GM23338 (cell line): Measurements from ENCODE around the gene FGD4. TPM values are rescaled to one million over a fixed set of nuclear protein-coding genes. Genes with fewer than 3 reads are reported as not detected.

ENCODE experiments used
- ATAC-seq: fragments of 200-7000 bp; cut with Tn5 transposase; 3 replicates; pipeline ENCODE4 v1.9.1; 2020
- DNase-seq: peaks from one replicate; pipeline ENCODE4 v3.0.0-alpha.2; 2015; ENCODE audit warnings: low spot score
- H2AFZ ChIP-seq: fragments of 200-600 bp; sonication (generic); 2 replicates; pipeline ENCODE4 v1.8.0; 2016; ENCODE audit warnings: antibody characterized with exemption, mild to moderate bottlenecking, moderate library complexity
- H3F3A ChIP-seq: fragments of 200-600 bp; sonication (generic); replicated peaks from 2 replicates; pipeline ENCODE4 v1.8.0; 2017; ENCODE audit warnings: antibody characterized with exemption, mixed run types, low read depth
- H3K27ac ChIP-seq: fragments of 200-600 bp; sonication (generic); 2 replicates; pipeline ENCODE4 v1.6.1; 2016; ENCODE audit warnings: low read depth
- H3K27me3 ChIP-seq: fragments of 200-600 bp; sonication (generic); 2 replicates; pipeline ENCODE4 v1.8.0; 2016; ENCODE audit warnings: mild to moderate bottlenecking, mixed run types, moderate library complexity; ENCODE audit not compliant: insufficient read depth
- H3K36me3 ChIP-seq: fragments of 200-600 bp; sonication (generic); 2 replicates; pipeline ENCODE4 v1.8.0; 2016; ENCODE audit warnings: mild to moderate bottlenecking; ENCODE audit not compliant: insufficient read depth
- H3K4me1 ChIP-seq: fragments of 200-600 bp; sonication (generic); 2 replicates; pipeline ENCODE4 v1.8.0; 2016; ENCODE audit warnings: mild to moderate bottlenecking, moderate library complexity; ENCODE audit not compliant: insufficient read depth
- H3K4me2 ChIP-seq: fragments of 200-600 bp; sonication (generic); 2 replicates; pipeline ENCODE4 v1.7.1; 2017; ENCODE audit warnings: mixed run types
- H3K4me3 ChIP-seq: fragments of 200-600 bp; sonication (generic); 2 replicates; pipeline ENCODE4 v1.6.1; 2016; ENCODE audit warnings: mixed run types
- H3K79me2 ChIP-seq: fragments of 200-600 bp; sonication (generic); replicated peaks from 2 replicates; pipeline ENCODE4 v1.8.0; 2017; ENCODE audit warnings: mild to moderate bottlenecking; ENCODE audit not compliant: insufficient read depth
- H3K9me2 ChIP-seq: fragments of 200-600 bp; sonication (generic); 2 replicates; pipeline ENCODE4 v1.8.0; 2017; ENCODE audit not compliant: insufficient read depth
- H4K20me1 ChIP-seq: fragments of 200-600 bp; sonication (generic); replicated peaks from 2 replicates; pipeline ENCODE4 v1.8.0; 2017; ENCODE audit warnings: mild to moderate bottlenecking; ENCODE audit not compliant: insufficient read depth
- H3K27ac Mint-ChIP-seq: 2 replicates; pipeline ENCODE4 v1.8.0; 2020; ENCODE audit warnings: inconsistent platforms, mild to moderate bottlenecking, moderate library complexity, mixed read lengths
- H3K27me3 Mint-ChIP-seq: 3 replicates; pipeline ENCODE4 v1.8.0; 2022; ENCODE audit warnings: low read depth, mild to moderate bottlenecking, moderate library complexity, mixed read lengths, inconsistent platforms; ENCODE audit not compliant: insufficient read depth, poor library complexity
- H3K36me3 Mint-ChIP-seq: 3 replicates; pipeline ENCODE4 v1.8.0; 2021; ENCODE audit warnings: low read depth, mild to moderate bottlenecking, inconsistent platforms, moderate library complexity, mixed read lengths
- H3K4me1 Mint-ChIP-seq: 3 replicates; pipeline ENCODE4 v1.8.0; 2020; ENCODE audit warnings: mild to moderate bottlenecking, inconsistent platforms, mixed read lengths
- H3K4me3 Mint-ChIP-seq: 3 replicates; pipeline ENCODE4 v1.8.0; 2021; ENCODE audit warnings: moderate library complexity, mild to moderate bottlenecking, inconsistent platforms, mixed read lengths
- H3K9me3 Mint-ChIP-seq: 3 replicates; pipeline ENCODE4 v1.8.0; 2020; ENCODE audit warnings: moderate library complexity, mild to moderate bottlenecking, inconsistent platforms, mixed read lengths
- CREB1 ChIP-seq: fragments of 250-450 bp; sonication (Bioruptor Pico); IDR thresholded peaks from 2 replicates; pipeline ENCODE4 v1.5.0; 2020; ENCODE audit warnings: low read depth, mild to moderate bottlenecking, moderate library complexity
- CTCF ChIP-seq, 2 experiments: fragments of 200-600 bp in 1 of 2; sonication (generic) in 1 of 2; conservative IDR thresholded peaks; 2 replicates each; pipeline versions ENCODE4 v1.5.1 to v1.6.1; 2016 to 2017; ENCODE audit warnings: antibody characterized with exemption in 2 of 2, low read depth in 2 of 2, mild to moderate bottlenecking in 2 of 2, moderate library complexity in 1 of 2
- ETS1 ChIP-seq: IDR thresholded peaks from 2 replicates; pipeline ENCODE4 v1.6.1; 2016; ENCODE audit warnings: antibody characterized with exemption
- EZH2 ChIP-seq: fragments of 200-600 bp; sonication (generic); IDR thresholded peaks from one replicate; pipeline ENCODE4 v1.8.0; 2017; ENCODE audit warnings: antibody characterized with exemption, mild to moderate bottlenecking, low read depth; ENCODE audit not compliant: unreplicated experiment
- EZH2phosphoT487 ChIP-seq: fragments of 200-600 bp; sonication (generic); IDR thresholded peaks from one replicate; pipeline ENCODE4 v1.8.1; 2018; ENCODE audit warnings: antibody characterized with exemption; ENCODE audit not compliant: unreplicated experiment
- NANOG ChIP-seq: IDR thresholded peaks from 2 replicates; pipeline ENCODE4 v1.6.1; 2016; ENCODE audit warnings: antibody characterized with exemption, borderline replicate concordance
- POLR2AphosphoS5 ChIP-seq: IDR thresholded peaks from 2 replicates; pipeline ENCODE4 v1.6.1; 2016; ENCODE audit warnings: antibody characterized with exemption, low read depth
- REST ChIP-seq: IDR thresholded peaks from one replicate; pipeline ENCODE4 v1.6.1; 2018; ENCODE audit warnings: antibody characterized with exemption; ENCODE audit not compliant: unreplicated experiment
- STAT1 ChIP-seq: IDR thresholded peaks from one replicate; pipeline ENCODE4 v1.6.1; 2016; ENCODE audit warnings: antibody characterized with exemption; ENCODE audit not compliant: unreplicated experiment
- ZNF114 ChIP-seq: fragments of 250-450 bp; sonication (Bioruptor Pico); IDR thresholded peaks from 2 replicates; pipeline ENCODE4 v1.5.0; 2020; ENCODE audit warnings: mild to moderate bottlenecking, moderate library complexity
- ZNF331 ChIP-seq: fragments of 250-450 bp; sonication (Bioruptor Pico); IDR thresholded peaks from 2 replicates; pipeline ENCODE4 v1.5.0; 2020; ENCODE audit warnings: low read depth, mild to moderate bottlenecking, moderate library complexity
- ZNF462 ChIP-seq: fragments of 250-450 bp; sonication (Bioruptor Pico); IDR thresholded peaks from 2 replicates; pipeline ENCODE4 v1.5.0; 2020; ENCODE audit warnings: mild to moderate bottlenecking, moderate library complexity
- polyA plus RNA-seq: library from polyadenylated mRNA; unstranded; fragments of >200 nt; fragmentation: Nextera tagmentation; extraction: Ambion mirVana; gene quantifications from 2 replicates; pipeline ENCODE4 v1.2.1, GENCODE V29; 2016
- total RNA-seq: library from RNA; depleted of rRNA; stranded (reverse); fragments of >200 nt; shearing (Covaris generic); gene quantifications from 2 replicates; pipeline ENCODE4 v1.2.3, GENCODE V29; 2014

Gene FGD4
- total and polyA plus RNA-seq, 2 experiments from 2014 or later: 24.3 to 54.3 TPM

GRCh38 chr12:32641287-32641901, 242.0 kb downstream of the FGD4 start:
- DNase-seq (no peak), ATAC-seq (no peak)
- H4K20me1 ChIP-seq: no peaks in the 10 kb centered on the region
- no peak overlapping the region for H2AFZ ChIP-seq
- no peaks in the 10 kb centered on the region for H3F3A ChIP-seq
- no peak overlapping the region for H3K4me2 ChIP-seq
- TF ChIP-seq CTCF (conservative IDR thresholded peaks at IDR 0.05; ENCODE audit: low read depth in 2 of 2): no peak
- TF ChIP-seq ZNF331 (CRISPR knock-in tag): no peak
- TF ChIP-seq ZNF114: no peak
- TF ChIP-seq CREB1 (CRISPR knock-in tag): no peak
- no peak for TF ChIP-seq POLR2AphosphoS5
- TF ChIP-seq ZNF462 (CRISPR knock-in tag): no peak
- TF ChIP-seq EZH2phosphoT487: no peak
- TF ChIP-seq REST: no peak
- TF ChIP-seq STAT1: no peak
- TF ChIP-seq ETS1: no peak
- no peak for TF ChIP-seq EZH2
- TF ChIP-seq NANOG: no peak
- H3K27me3 Mint-ChIP-seq: peaks cover 2% of the 10 kb centered on the region
- H3K4me3 ChIP-seq: no peak overlapping the region
- H3K79me2 ChIP-seq: no peaks in the 10 kb centered on the region
- no peaks in the 10 kb centered on the region for H3K27me3 ChIP-seq
- no peaks in the 10 kb centered on the region for H3K4me1 ChIP-seq
- no peaks in the 10 kb centered on the region for H3K9me2 ChIP-seq
- H3K4me3 Mint-ChIP-seq: no peak overlapping the region
- H3K27ac ChIP-seq: no peak overlapping the region
- no peaks in the 10 kb centered on the region for H3K9me3 Mint-ChIP-seq
- H3K4me1 Mint-ChIP-seq: no peaks in the 10 kb centered on the region
- no peak overlapping the region for H3K27ac Mint-ChIP-seq
- H3K36me3 Mint-ChIP-seq: peaks cover 47% of the 10 kb centered on the region
- H3K36me3 ChIP-seq: peaks cover 19% of the 10 kb centered on the region
